ENCODE data around the gene ZNF311.

GRCh38 chr6:29028821-29029220 is 23.7 kb upstream of the ZNF311 start:
- TF ChIP-seq CTCF (conservative IDR thresholded peaks at IDR 0.05) (no peak), ZFX (IDR thresholded peaks at IDR 0.05) (no peak)

Data from C4-2B (cell line).